GM12878 (cell line): ENCODE measurements around the gene RFFL. TPM values are rescaled to one million over a fixed set of nuclear protein-coding genes. Genes with fewer than 3 reads are reported as not detected.

Experiments used
- ATAC-seq: fragments of 200-7000 bp; cut with Tn5 transposase; 3 replicates; pipeline ENCODE4 v1.9.1; 2020; ENCODE audit warnings: mild to moderate bottlenecking, moderate library complexity
- BruUV-seq: library from RNA; stranded (reverse); fragments of 400-500 nt; replicated peaks from 2 replicates; lab custom pipeline; 2021; lab: Mats Ljungman, UMichigan
- CTCF ChIA-PET: fragments of 300-600 bp; sonication (Branson Sonifier 250); formaldehyde crosslinking; extraction: SDS; loops from one replicate; lab custom pipeline; 2021; ENCODE audit warnings: inconsistent platforms; lab: Yijun Ruan, JAX
- POLR2A ChIA-PET: fragments of 350-600 bp; formaldehyde crosslinking; extraction: SDS; loops from one replicate; lab custom pipeline; 2021; ENCODE audit warnings: inconsistent platforms; lab: Charles Lee
- RAD21 ChIA-PET: fragments of 300-600 bp; sonication (Branson Sonifier 250); formaldehyde crosslinking; loops from one replicate; lab custom pipeline; 2023; ENCODE audit warnings: antibody characterized with exemption; ENCODE audit not compliant: unreplicated experiment; lab: Charles Lee
- SMC1A ChIA-PET: fragments of 300-600 bp; sonication (Branson Sonifier 250); formaldehyde crosslinking; loops from one replicate; lab custom pipeline; 2023; ENCODE audit not compliant: unreplicated experiment, uncharacterized antibody; lab: Charles Lee
- DNase-seq: peaks from one replicate; pipeline ENCODE4 v3.0.0-alpha.2; 2011; ENCODE audit warnings: low read depth, low spot score
- FAIRE-seq: peaks from 3 replicates; lab custom pipeline; 2011; peaks lifted over from hg19 to GRCh38; lab: Jason Lieb, UNC
- H2AFZ ChIP-seq: 2 replicates; pipeline ENCODE4 v1.6.0; 2011; ENCODE audit warnings: low read depth, low read length, control low read depth; ENCODE audit not compliant: control insufficient read depth
- H3K27ac ChIP-seq: 2 replicates; pipeline ENCODE4 v1.5.1; 2011; ENCODE audit warnings: control low read depth; ENCODE audit not compliant: control insufficient read depth, insufficient read depth
- H3K27me3 ChIP-seq, 2 experiments: replicated peaks in 1 of 2; 2 replicates each; pipeline versions ENCODE4 v1.6.0 to v1.6.1; 2011; ENCODE audit warnings: low read length in 1 of 2; ENCODE audit not compliant: control insufficient read depth in 2 of 2, insufficient read depth in 2 of 2
- H3K36me3 ChIP-seq, 2 experiments: 2 replicates each; pipeline ENCODE4 v1.5.1; 2011; ENCODE audit warnings: low read length in 1 of 2; ENCODE audit not compliant: control insufficient read depth in 2 of 2, insufficient read depth in 2 of 2
- H3K4me1 ChIP-seq: 2 replicates; pipeline ENCODE4 v1.6.1; 2011; ENCODE audit warnings: mild to moderate bottlenecking, low read length, moderate library complexity, mixed read lengths; ENCODE audit not compliant: control insufficient read depth, insufficient read depth
- H3K4me2 ChIP-seq: 2 replicates; pipeline ENCODE4 v1.6.0; 2011; ENCODE audit warnings: control low read depth; ENCODE audit not compliant: control insufficient read depth, insufficient read depth
- H3K4me3 ChIP-seq: fragments of 200-600 bp; sonication (generic); 2 replicates; pipeline ENCODE4 v1.5.1; 2016
- H3K79me2 ChIP-seq: 2 replicates; pipeline ENCODE4 v1.6.0; 2011; ENCODE audit warnings: low read length; ENCODE audit not compliant: control insufficient read depth, insufficient read depth
- H3K9ac ChIP-seq: 2 replicates; pipeline ENCODE4 v1.8.0; 2011; ENCODE audit warnings: low read length, control low read depth, mixed read lengths; ENCODE audit not compliant: control insufficient read depth, insufficient read depth
- H3K9me3 ChIP-seq: replicated peaks from 3 replicates; pipeline ENCODE4 v1.5.1; 2011; ENCODE audit warnings: mild to moderate bottlenecking, low read length; ENCODE audit not compliant: control insufficient read depth, insufficient read depth
- H4K20me1 ChIP-seq: 2 replicates; pipeline ENCODE4 v1.6.0; 2011; ENCODE audit not compliant: control insufficient read depth, insufficient read depth
- IRF5 ChIP-seq: fragments of 450-650 bp; IDR thresholded peaks from 2 replicates; pipeline ENCODE4 v1.6.1; 2017; ENCODE audit warnings: borderline replicate concordance
- NR2C1 ChIP-seq: fragments of 450-650 bp; IDR thresholded peaks from 2 replicates; pipeline ENCODE4 v1.6.1; 2017; ENCODE audit warnings: antibody characterized with exemption, mild to moderate bottlenecking, moderate library complexity
- POLR2A ChIP-seq: IDR thresholded peaks from 2 replicates; pipeline ENCODE4 v1.6.1; 2011; ENCODE audit warnings: low read depth, mild to moderate bottlenecking, low read length
- PRDM15 ChIP-seq: fragments of 450-650 bp; formaldehyde crosslinking; IDR thresholded peaks from 2 replicates; pipeline ENCODE4 v1.4.0; 2020; ENCODE audit warnings: mild to moderate bottlenecking, moderate library complexity
- RAD21 ChIP-seq: IDR thresholded peaks from 2 replicates; pipeline ENCODE4 v1.6.1; 2011; ENCODE audit warnings: mild to moderate bottlenecking, low read depth, low read length, moderate library complexity; ENCODE audit not compliant: insufficient read depth
- SMAD5 ChIP-seq: IDR thresholded peaks from 2 replicates; pipeline ENCODE4 v1.6.1; 2016; ENCODE audit warnings: antibody characterized with exemption, low read depth
- WGBS: methylation state at CpG from one replicate; pipeline ENCODE4 v1.1.6; 2016; ENCODE audit warnings: low lambda C conversion rate; ENCODE audit not compliant: insufficient replicate concordance, insufficient coverage; ENCODE audit errors: missing lambda C conversion rate; 5-methylcytosine and 5-hydroxymethylcytosine counted together
- in situ Hi-C: fragments of 300-500 bp; cut with MboI; formaldehyde crosslinking; loops from 9 replicates; pipeline ENCODE4 v1.14.3; 2018; ENCODE audit warnings: mixed read lengths
- intact Hi-C: fragments of 100-400 bp; cut with micrococcal nuclease; formaldehyde crosslinking; loops from one replicate; pipeline ENCODE4 v1.14.2; 2022; ENCODE audit not compliant: unreplicated experiment
- polyA plus RNA-seq, 11 experiments: library from polyadenylated mRNA; depleted of rRNA in 4 of 11; unstranded in 6 of 11; stranded (reverse) in 5 of 11; fragments of >200 nt; fragmentation: Nextera tagmentation in 4 of 11; fragmentation: Illumina TruSeq in 1 of 11; extraction: Ambion mirVana in 4 of 11; extraction: Trizol in 1 of 11; gene quantifications; 1 replicate in 1 of 11; 2 replicates in 10 of 11; pipeline versions ENCODE4 v1.2.1 to v1.2.3, GENCODE V29; 2011 to 2016; ENCODE audit warnings: inconsistent platforms in 2 of 11, missing spikeins in 2 of 11, low read depth in 1 of 11
- total RNA-seq, 4 experiments: library from RNA; depleted of rRNA in 3 of 4; stranded (reverse); fragments of >200 nt in 3 of 4; fragmentation: Illumina TruSeq in 1 of 4; extraction: Trizol in 1 of 4; gene quantifications; 2 replicates each; pipeline versions ENCODE4 v1.2.1 to v1.2.3, GENCODE V29; 2013 to 2021

Gene RFFL
- total and polyA plus RNA-seq, 10 of the 15 experiments (the other 5 are each of a cell fraction or from before 2014, with no cell fraction given): 4.7 to 56.1 (median 26.9) TPM

- TF ChIP-seq IRF5 (no peak), NR2C1 (no peak), PRDM15 (no peak)
These were observed 46.5 kb downstream of the RFFL start (continued) for GRCh38 chr17:35017021-35017420.

GRCh38 chr17:35016369-35016768 lies 47.1 kb downstream of the RFFL start:
- WGBS: 97% methylated on average over 4 of the region's 4 CpGs
- H3K4me2 ChIP-seq: no peak overlapping the region
- no peak for TF ChIP-seq RAD21
- TF ChIP-seq SMAD5: no peak
- TF ChIP-seq POLR2A: peak; percentile 11; the same call in 1 of the 2 replicates
- H4K20me1 ChIP-seq: no peaks in the 10 kb centered on the region
- POLR2A ChIA-PET: no interaction called here
- in situ Hi-C loops: no loop called here
- no peak overlapping the region for H3K9ac ChIP-seq
- CTCF ChIA-PET: interaction anchor here (1.1 kb wide), 1 partner anchor 104 kb away, joined by 3 read pairs; no protein-coding TSS in a partner anchor
- H3K4me3 ChIP-seq: no peak overlapping the region
- H3K36me3 ChIP-seq: peaks cover 21 to 58% of the 10 kb centered on the region in 2 experiments
- FAIRE-seq (no peak), DNase-seq (no peak), ATAC-seq (no peak)
- H2AFZ ChIP-seq: no peak overlapping the region
- intact Hi-C loops: no loop called here
- no TSS peak for BruUV-seq
- RAD21 ChIA-PET: interaction anchor here (1.4 kb wide), 1 partner anchor 20 kb away, joined by 3 read pairs; no protein-coding TSS in a partner anchor
- H3K27me3 ChIP-seq: no peaks in the 10 kb centered on the region
- SMC1A ChIA-PET: interaction anchor here (0.7 to 1.0 kb wide), 3 partner anchors 12 to 34 kb away, joined by 3 to 4 read pairs (median 4); no protein-coding TSS in a partner anchor
- H3K4me1 ChIP-seq: no peaks in the 10 kb centered on the region
- H3K79me2 ChIP-seq: no peaks in the 10 kb centered on the region
- no peak overlapping the region for H3K27ac ChIP-seq
- no peaks in the 10 kb centered on the region for H3K9me3 ChIP-seq
